ENCODE data around the gene BBS9.

Gene BBS9

GRCh38 chr7:33350577-33350976 is 221.2 kb downstream of the BBS9 start:
- no peak for DNase-seq (ENCODE audit: low spot score)
- ChIA-PET POLR2A (ENCODE audit: low non-redundant PET) (no interaction called here), CTCF (interaction anchor here (0.6 kb wide), 2 partner anchors 740 to 837 kb away, joined by 3 to 5 read pairs; no protein-coding TSS in a partner anchor)
- no peak for TF ChIP-seq CTCF (conservative IDR thresholded peaks at IDR 0.05; ENCODE audit: low read depth)
- no peak overlapping the region for H3K27ac ChIP-seq

- no peak for TF ChIP-seq CTCF (conservative IDR thresholded peaks at IDR 0.05; ENCODE audit: low read depth)
- ChIA-PET POLR2A (ENCODE audit: low non-redundant PET) (no interaction called here), CTCF (no interaction called here)
- no peak for DNase-seq (ENCODE audit: low spot score)
- H3K27ac ChIP-seq, result no peak overlapping the region
These were observed 222.3 kb downstream of the BBS9 start for GRCh38 chr7:33351709-33352108.

GRCh38 chr7:33354201-33354600 is 224.8 kb downstream of the BBS9 start:
- ChIA-PET POLR2A (ENCODE audit: low non-redundant PET) (no interaction called here), CTCF (no interaction called here)
- DNase-seq (ENCODE audit: low spot score), result no peak
- H3K27ac ChIP-seq, result no peak overlapping the region
- no peak for TF ChIP-seq CTCF (conservative IDR thresholded peaks at IDR 0.05; ENCODE audit: low read depth)

- H3K27ac ChIP-seq, result no peak overlapping the region
- ChIA-PET CTCF (interaction anchor here (0.7 kb wide), 1 partner anchor 27 kb away, joined by 3 read pairs; no protein-coding TSS in a partner anchor), POLR2A (ENCODE audit: low non-redundant PET) (no interaction called here)
- TF ChIP-seq CTCF (conservative IDR thresholded peaks at IDR 0.05; ENCODE audit: low read depth), result no peak
- no peak for DNase-seq (ENCODE audit: low spot score)
These were observed 226.0 kb downstream of the BBS9 start for GRCh38 chr7:33355386-33355785.

- no peak for DNase-seq (ENCODE audit: low spot score)
- TF ChIP-seq CTCF (conservative IDR thresholded peaks at IDR 0.05; ENCODE audit: low read depth), result no peak
- ChIA-PET POLR2A (ENCODE audit: low non-redundant PET) (no interaction called here), CTCF (interaction anchor here (0.6 to 0.7 kb wide), 2 partner anchors 182 to 241 kb away, joined by 3 to 4 read pairs; no protein-coding TSS in a partner anchor)
- no peak overlapping the region for H3K27ac ChIP-seq
These were observed 227.0 kb downstream of the BBS9 start for GRCh38 chr7:33356336-33356735.

- ChIA-PET CTCF (no interaction called here), POLR2A (ENCODE audit: low non-redundant PET) (no interaction called here)
- no peak for DNase-seq (ENCODE audit: low spot score)
- TF ChIP-seq CTCF (conservative IDR thresholded peaks at IDR 0.05; ENCODE audit: low read depth), result no peak
- H3K27ac ChIP-seq, result no peak overlapping the region
These were observed 228.5 kb downstream of the BBS9 start for GRCh38 chr7:33357846-33358245.

GRCh38 chr7:33369888-33370287 is 240.5 kb downstream of the BBS9 start:
- ChIA-PET CTCF (interaction anchor here (0.7 kb wide), 1 partner anchor 36 kb away, joined by 3 read pairs; no protein-coding TSS in a partner anchor), POLR2A (ENCODE audit: low non-redundant PET) (no interaction called here)
- DNase-seq (ENCODE audit: low spot score), result no peak
- no peak for TF ChIP-seq CTCF (conservative IDR thresholded peaks at IDR 0.05; ENCODE audit: low read depth)
- H3K27ac ChIP-seq, result no peak overlapping the region
